ENCODE results near the gene CALHM2. TPM values are rescaled to one million over a fixed set of nuclear protein-coding genes. Genes with fewer than 3 reads are reported as not detected.

The CALHM2 gene
- total RNA-seq, 2 donors from 2014 or later = 98.4 to 113 TPM

DNA sequence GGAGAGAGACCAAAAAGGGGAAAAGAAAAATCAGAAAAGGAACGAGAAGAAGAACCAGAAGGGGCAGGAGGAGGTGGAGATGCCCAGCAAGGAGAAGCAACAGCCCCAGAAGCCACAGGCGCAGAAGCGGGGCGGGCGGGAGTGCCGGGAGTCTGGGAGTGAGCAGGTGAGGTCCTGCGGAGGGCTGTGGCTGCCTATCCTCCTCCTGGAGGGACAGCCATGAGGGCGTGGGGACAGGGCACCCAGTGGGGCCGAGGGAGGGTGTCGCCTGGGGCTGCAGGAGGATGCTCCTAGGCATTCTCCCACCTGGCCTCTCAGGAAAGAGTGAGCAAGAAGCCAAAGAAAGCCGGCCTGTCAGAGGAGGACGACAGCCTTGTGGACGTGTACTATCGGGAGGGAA, 11.8 kb downstream of the CALHM2 start:
- Histone ChIP-seq H3K27me3 (replicated peaks; ENCODE audit: insufficient read depth) (no peaks in the 10 kb centered on the region), H3K4me1 (ENCODE audit: control insufficient read depth in 1 of 2, low read depth in 2 of 2) (peaks cover 20 to 25% of the 10 kb centered on the region in 2 donors), H3K9me3 (no peaks in the 10 kb centered on the region), H3K36me3 (peaks cover 50% of the 10 kb centered on the region), H3K27ac (no peak overlapping the region), H3K4me3 (no peak overlapping the region)
- TF ChIP-seq, protein P1, sequence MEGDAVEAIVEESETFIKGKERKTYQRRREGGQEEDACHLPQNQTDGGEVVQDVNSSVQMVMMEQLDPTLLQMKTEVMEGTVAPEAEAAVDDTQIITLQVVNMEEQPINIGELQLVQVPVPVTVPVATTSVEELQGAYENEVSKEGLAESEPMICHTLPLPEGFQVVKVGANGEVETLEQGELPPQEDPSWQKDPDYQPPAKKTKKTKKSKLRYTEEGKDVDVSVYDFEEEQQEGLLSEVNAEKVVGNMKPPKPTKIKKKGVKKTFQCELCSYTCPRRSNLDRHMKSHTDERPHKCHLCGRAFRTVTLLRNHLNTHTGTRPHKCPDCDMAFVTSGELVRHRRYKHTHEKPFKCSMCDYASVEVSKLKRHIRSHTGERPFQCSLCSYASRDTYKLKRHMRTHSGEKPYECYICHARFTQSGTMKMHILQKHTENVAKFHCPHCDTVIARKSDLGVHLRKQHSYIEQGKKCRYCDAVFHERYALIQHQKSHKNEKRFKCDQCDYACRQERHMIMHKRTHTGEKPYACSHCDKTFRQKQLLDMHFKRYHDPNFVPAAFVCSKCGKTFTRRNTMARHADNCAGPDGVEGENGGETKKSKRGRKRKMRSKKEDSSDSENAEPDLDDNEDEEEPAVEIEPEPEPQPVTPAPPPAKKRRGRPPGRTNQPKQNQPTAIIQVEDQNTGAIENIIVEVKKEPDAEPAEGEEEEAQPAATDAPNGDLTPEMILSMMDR (IDR thresholded peaks at IDR 0.05) = no peak
- ATAC-seq (ENCODE audit: insufficient number of reproducible peaks, low FRiP score, low read depth) (no peak), DNase-seq (ENCODE audit: low spot score) (no peak)

DNA sequence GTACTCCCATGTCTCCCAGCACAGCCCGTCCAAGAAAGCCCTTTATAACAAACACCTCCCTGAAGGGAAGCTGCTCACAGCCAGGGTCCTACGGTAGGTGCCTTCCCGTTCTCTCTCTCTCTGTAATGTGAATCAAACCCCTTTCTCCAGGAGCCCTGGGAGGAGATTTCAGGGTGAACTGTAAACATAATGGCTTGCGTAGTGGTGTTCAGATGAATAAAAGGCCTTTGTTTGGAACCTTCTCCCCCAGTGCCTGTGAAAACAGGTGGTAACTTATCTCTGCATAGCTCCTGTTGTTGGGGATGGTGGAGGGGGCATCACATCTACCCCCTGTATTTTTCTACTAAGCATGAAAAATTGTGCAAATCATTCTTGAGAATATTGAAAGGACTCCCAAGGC, 12.4 kb downstream of the CALHM2 start:
- TF ChIP-seq, protein P1 (IDR thresholded peaks at IDR 0.05) = no peak
- Histone ChIP-seq H3K27ac (no peak overlapping the region), H3K4me1 (ENCODE audit: control insufficient read depth in 1 of 2, low read depth in 2 of 2) (peaks cover 14 to 19% of the 10 kb centered on the region in 2 donors), H3K36me3 (peaks cover 50% of the 10 kb centered on the region), H3K27me3 (replicated peaks; ENCODE audit: insufficient read depth) (no peaks in the 10 kb centered on the region), H3K9me3 (no peaks in the 10 kb centered on the region), H3K4me3 (no peak overlapping the region)
- ATAC-seq (ENCODE audit: insufficient number of reproducible peaks, low FRiP score, low read depth) (no peak), DNase-seq (ENCODE audit: low spot score) (no peak)

DNA sequence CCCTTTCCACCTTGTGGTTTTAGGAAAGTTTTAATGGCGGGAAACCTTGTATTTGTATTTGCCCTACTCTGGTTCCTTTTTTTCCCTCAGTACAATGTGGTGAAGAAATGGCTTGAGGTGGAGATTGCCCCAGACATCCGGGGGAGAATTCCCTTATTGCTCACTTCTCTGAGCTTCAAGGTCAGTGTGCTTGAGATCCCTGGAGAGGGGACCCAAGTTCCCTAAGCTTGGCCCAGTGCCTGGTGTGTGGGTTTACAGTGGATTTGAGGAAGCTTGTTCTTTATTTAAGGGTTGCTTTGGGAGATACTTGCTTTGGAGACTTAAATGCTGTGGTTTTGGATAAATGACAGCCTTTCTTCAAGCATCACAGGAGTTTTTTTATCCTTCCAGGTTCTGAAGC, 18.3 kb downstream of the CALHM2 start:
- peaks cover 31% of the 10 kb centered on the region for H3K36me3 ChIP-seq
- DNase-seq (ENCODE audit: low spot score) = no peak
- no peak for ATAC-seq (ENCODE audit: insufficient number of reproducible peaks, low FRiP score, low read depth)

DNA sequence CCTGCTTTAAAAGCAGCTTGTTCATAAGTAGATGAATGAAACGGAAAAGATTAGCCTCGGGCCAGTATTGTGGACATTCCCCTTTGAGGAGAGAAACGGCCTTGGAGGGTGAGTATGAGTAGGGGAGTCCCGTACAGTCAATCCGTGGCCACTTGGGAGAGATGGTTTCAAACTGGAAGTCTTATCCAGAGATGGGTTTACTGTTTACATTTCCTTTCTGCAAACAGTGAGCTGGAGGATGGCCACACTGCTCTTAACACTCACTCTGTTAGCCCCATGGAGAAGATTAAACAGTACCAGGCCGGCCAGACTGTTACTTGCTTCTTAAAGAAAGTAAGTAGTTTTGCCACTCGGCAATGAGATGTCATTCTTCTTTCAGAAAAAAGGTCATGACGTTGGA, 20.3 kb downstream of the CALHM2 start:
- H3K36me3 ChIP-seq = peaks cover 35% of the 10 kb centered on the region

More for the DNA sequence above, 18.3 kb downstream of the CALHM2 start:
- no peaks in the 10 kb centered on the region for H3K4me1 ChIP-seq (ENCODE audit: control insufficient read depth in 1 of 2, low read depth in 2 of 2)
- TF ChIP-seq, protein P1 (IDR thresholded peaks at IDR 0.05) = no peak
- H3K27me3 ChIP-seq (replicated peaks; ENCODE audit: insufficient read depth) = no peaks in the 10 kb centered on the region
- no peaks in the 10 kb centered on the region for H3K9me3 ChIP-seq
- no peak overlapping the region for H3K4me3 ChIP-seq
- no peak overlapping the region for H3K27ac ChIP-seq

DNA sequence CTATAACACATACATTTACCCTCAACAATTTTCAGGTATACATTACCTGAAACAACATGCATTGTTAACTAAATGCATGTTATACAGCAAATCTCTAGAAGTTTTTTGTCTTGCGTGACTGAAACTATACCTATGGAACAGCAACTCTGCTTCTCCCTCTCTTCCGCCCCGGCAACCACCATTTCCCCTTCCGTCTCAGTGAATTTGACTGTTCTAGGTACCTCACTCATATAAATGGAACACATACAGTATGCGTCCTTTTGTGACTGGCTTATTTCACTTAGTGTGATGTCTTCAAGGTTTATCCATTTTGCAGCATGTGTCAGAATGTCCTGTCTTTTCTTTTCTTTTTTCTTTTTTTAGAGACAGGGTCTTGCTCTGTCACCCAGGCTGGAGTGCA, 22.5 kb downstream of the CALHM2 start:
- H3K9me3 ChIP-seq = no peaks in the 10 kb centered on the region
- TF ChIP-seq, protein P1 (IDR thresholded peaks at IDR 0.05) = no peak
- no peaks in the 10 kb centered on the region for H3K27me3 ChIP-seq (replicated peaks; ENCODE audit: insufficient read depth)
- H3K27ac ChIP-seq = no peak overlapping the region
- H3K36me3 ChIP-seq = peaks cover 48% of the 10 kb centered on the region
- H3K4me1 ChIP-seq (ENCODE audit: control insufficient read depth in 1 of 2, low read depth in 2 of 2) = no peaks in the 10 kb centered on the region
- no peak for DNase-seq (ENCODE audit: low spot score)
- ATAC-seq (ENCODE audit: insufficient number of reproducible peaks, low FRiP score, low read depth) = no peak
- H3K4me3 ChIP-seq = no peak overlapping the region

More for the DNA sequence above, 20.3 kb downstream of the CALHM2 start:
- Histone ChIP-seq H3K27me3 (replicated peaks; ENCODE audit: insufficient read depth) (no peaks in the 10 kb centered on the region), H3K4me1 (ENCODE audit: control insufficient read depth in 1 of 2, low read depth in 2 of 2) (no peaks in the 10 kb centered on the region), H3K4me3 (no peak overlapping the region), H3K27ac (no peak overlapping the region), H3K9me3 (no peaks in the 10 kb centered on the region)
- ATAC-seq (ENCODE audit: insufficient number of reproducible peaks, low FRiP score, low read depth) = no peak
- TF ChIP-seq, protein P1 (IDR thresholded peaks at IDR 0.05) = no peak
- no peak for DNase-seq (ENCODE audit: low spot score)
